IgD-negative memory B cell (primary cell): ENCODE measurements around the gene NME5. TPM values are rescaled to one million over a fixed set of nuclear protein-coding genes. Genes with fewer than 3 reads are reported as not detected.
"Not testable (repeated sequence)": the region's sequence is repeated elsewhere in the genome, so short reads cannot be mapped to it uniquely, and the experiment has no call there.

ENCODE experiments used
- H3K27ac Mint-ChIP-seq, 3 donors: one replicate each; pipeline ENCODE4 v1.8.0; 2020 to 2022; ENCODE audit warnings: mild to moderate bottlenecking in 3 of 3, mixed read lengths in 3 of 3, moderate library complexity in 1 of 3
- H3K27me3 Mint-ChIP-seq: one replicate; pipeline ENCODE4 v1.8.0; 2021; ENCODE audit warnings: mixed read lengths
- H3K36me3 Mint-ChIP-seq: one replicate; pipeline ENCODE4 v1.8.0; 2020; ENCODE audit warnings: mild to moderate bottlenecking, mixed read lengths
- H3K4me1 Mint-ChIP-seq, 3 donors: one replicate each; pipeline ENCODE4 v1.8.0; 2020 to 2022; ENCODE audit warnings: mixed read lengths in 3 of 3, mild to moderate bottlenecking in 1 of 3
- H3K4me3 Mint-ChIP-seq, 4 donors: one replicate each; pipeline ENCODE4 v1.8.0; 2020 to 2022; ENCODE audit warnings: mild to moderate bottlenecking in 4 of 4, mixed read lengths in 4 of 4, moderate library complexity in 3 of 4
- H3K9me3 Mint-ChIP-seq, 3 donors: one replicate each; pipeline ENCODE4 v1.8.0; 2020 to 2021; ENCODE audit warnings: mixed read lengths in 3 of 3, mild to moderate bottlenecking in 1 of 3
- polyA plus RNA-seq: library from polyadenylated mRNA; unstranded; fragments of 300-500 nt; fragmentation: Illumina TruSeq; gene quantifications from one replicate; pipeline ENCODE4 v1.2.3, GENCODE V29; 2021

Gene NME5
- polyA plus RNA-seq, 1 donor from 2014 or later, result not detected

DNA sequence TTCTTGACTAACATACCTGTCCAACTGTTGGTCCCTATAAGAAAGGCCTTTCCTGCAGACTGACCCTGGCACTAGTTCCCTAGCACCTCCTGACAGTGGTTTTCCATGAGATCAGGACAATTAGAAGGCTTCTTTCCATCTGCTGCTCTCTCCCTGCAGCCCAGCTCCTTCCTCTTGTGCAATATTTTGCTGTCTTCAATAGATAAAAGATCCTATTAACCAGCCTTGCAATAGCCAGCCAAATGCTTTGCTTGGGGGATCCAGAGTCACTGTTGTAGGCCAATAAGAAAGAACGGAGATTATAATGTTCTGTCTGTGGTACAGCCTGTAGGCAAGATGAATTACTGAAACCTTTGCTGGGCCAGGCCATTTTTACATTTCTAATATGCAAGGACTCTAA, 18.4 kb upstream of the NME5 start:
- peaks cover 16% of the 10 kb centered on the region for H3K36me3 Mint-ChIP-seq

GRCh38 chr5:138155977-138156376, 16.7 kb upstream of the NME5 start:
- not testable (repeated sequence) for H3K27ac Mint-ChIP-seq, H3K4me3 Mint-ChIP-seq
- H3K36me3 Mint-ChIP-seq, result peaks cover 15% of the 10 kb centered on the region

More for the DNA sequence above, 18.4 kb upstream of the NME5 start:
- Mint-ChIP-seq H3K27me3 (no peaks in the 10 kb centered on the region), H3K4me3 (no peak overlapping the region), H3K9me3 (no peaks in the 10 kb centered on the region), H3K27ac (no peak overlapping the region), H3K4me1 (no peaks in the 10 kb centered on the region)

DNA sequence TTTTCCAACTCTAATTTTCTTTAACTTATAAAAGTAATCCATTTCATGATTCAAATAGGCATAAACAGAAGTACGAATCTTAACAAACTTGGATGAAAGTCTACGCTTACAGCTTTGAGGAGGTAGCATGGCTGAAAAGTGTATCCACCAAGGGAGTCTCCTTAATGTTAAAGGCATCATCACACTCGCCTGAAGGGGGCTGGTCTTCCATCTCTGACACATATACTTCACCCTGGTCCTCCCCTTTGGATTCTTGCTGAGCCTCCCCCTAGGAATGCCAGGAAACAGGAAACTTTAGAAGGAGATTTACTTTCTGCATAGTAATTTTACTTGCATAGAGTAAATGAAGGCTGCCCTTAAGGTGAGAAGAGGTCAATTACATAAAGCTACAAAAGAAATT, 10.3 kb upstream of the NME5 start:
- H3K27me3 Mint-ChIP-seq, result no peaks in the 10 kb centered on the region
- H3K27ac Mint-ChIP-seq, result no peak overlapping the region
- no peaks in the 10 kb centered on the region for H3K36me3 Mint-ChIP-seq
- H3K9me3 Mint-ChIP-seq, result no peaks in the 10 kb centered on the region
- H3K4me3 Mint-ChIP-seq, result no peak overlapping the region
- H3K4me1 Mint-ChIP-seq, result no peaks in the 10 kb centered on the region

More at GRCh38 chr5:138155977-138156376, 16.7 kb upstream of the NME5 start:
- not testable (repeated sequence) for H3K27me3 Mint-ChIP-seq, H3K4me1 Mint-ChIP-seq, H3K9me3 Mint-ChIP-seq

GRCh38 chr5:138148811-138149210, 9.6 kb upstream of the NME5 start:
- H3K36me3 Mint-ChIP-seq, result no peaks in the 10 kb centered on the region
- no peak overlapping the region for H3K4me3 Mint-ChIP-seq
- H3K27me3 Mint-ChIP-seq, result no peaks in the 10 kb centered on the region
- H3K9me3 Mint-ChIP-seq, result no peaks in the 10 kb centered on the region
- no peak overlapping the region for H3K27ac Mint-ChIP-seq
- no peaks in the 10 kb centered on the region for H3K4me1 Mint-ChIP-seq

DNA sequence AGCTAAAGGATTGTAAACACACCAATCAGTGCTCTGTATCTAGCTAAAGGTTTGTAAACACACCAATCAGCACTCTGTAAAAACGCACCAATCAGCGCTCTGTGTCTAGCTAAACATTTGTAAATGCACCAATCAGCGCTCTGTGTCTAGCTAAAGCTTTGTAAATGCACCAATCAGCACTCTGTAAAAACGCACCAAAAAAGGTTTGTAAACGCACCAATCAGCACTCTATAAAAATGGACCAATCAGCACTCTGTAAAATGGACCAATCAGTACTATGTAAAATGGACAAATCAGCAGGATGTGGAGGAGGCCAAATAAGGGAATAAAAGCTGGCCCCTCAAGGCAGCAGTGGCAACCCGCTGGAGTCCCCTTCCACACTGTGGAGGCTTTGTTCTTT, 4.3 kb upstream of the NME5 start:
- H3K4me1 Mint-ChIP-seq, H3K9me3 Mint-ChIP-seq, H3K4me3 Mint-ChIP-seq, H3K27ac Mint-ChIP-seq, H3K36me3 Mint-ChIP-seq, H3K27me3 Mint-ChIP-seq: not testable (repeated sequence)

DNA sequence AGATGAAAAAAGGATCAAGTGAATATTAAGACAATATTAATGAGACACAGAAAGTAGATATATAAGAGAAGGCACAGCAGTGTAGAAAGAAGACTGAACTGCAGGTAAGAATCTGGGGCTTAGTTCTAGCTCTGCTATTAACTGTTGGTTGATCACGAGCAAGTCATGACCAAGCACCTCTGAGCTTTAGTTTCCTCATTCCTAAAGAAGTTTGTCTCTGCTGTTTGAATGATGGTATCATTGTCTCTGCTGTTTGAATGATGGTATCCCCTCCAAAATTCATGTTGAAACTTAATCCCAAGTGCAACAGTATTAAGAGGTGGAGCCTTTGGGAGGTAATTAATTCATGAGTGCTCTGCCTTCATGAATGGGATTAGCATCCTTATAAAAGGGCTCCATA, 2.5 kb upstream of the NME5 start:
- H3K36me3 Mint-ChIP-seq, result peaks cover 1% of the 10 kb centered on the region

DNA sequence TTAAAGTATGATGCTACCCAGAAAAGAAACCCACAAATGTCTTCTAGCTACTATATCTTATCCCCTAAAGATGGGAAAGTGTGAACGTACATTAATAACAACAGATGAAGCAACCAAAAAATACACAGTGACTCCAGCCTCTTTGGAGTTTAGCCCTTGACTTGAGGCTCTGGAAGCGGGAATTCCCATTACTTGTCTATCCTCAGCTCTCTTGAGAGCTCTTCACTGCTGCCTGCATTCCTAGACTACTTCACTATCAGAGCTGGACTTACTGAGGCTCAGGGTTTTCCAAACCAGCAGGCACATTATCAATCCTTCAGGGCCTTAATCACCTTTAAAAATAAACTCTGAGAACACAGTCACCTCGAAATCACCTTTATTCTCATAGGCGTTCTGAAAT, 1.0 kb upstream of the NME5 start:
- Mint-ChIP-seq H3K27ac (no peak overlapping the region), H3K4me3 (peak overlapping the region in 1 of 4 donors; percentile 9), H3K36me3 (peaks cover 1% of the 10 kb centered on the region), H3K27me3 (peaks cover 3% of the 10 kb centered on the region), H3K4me1 (peaks cover 0 to 8% (median 2%) of the 10 kb centered on the region in 3 donors), H3K9me3 (no peaks in the 10 kb centered on the region)

More for the DNA sequence above, 2.5 kb upstream of the NME5 start:
- Mint-ChIP-seq H3K4me3 (no peak overlapping the region), H3K27me3 (peaks cover 3% of the 10 kb centered on the region), H3K4me1 (peaks cover 0 to 8% (median 2%) of the 10 kb centered on the region in 3 donors), H3K27ac (no peak overlapping the region), H3K9me3 (no peaks in the 10 kb centered on the region)

DNA sequence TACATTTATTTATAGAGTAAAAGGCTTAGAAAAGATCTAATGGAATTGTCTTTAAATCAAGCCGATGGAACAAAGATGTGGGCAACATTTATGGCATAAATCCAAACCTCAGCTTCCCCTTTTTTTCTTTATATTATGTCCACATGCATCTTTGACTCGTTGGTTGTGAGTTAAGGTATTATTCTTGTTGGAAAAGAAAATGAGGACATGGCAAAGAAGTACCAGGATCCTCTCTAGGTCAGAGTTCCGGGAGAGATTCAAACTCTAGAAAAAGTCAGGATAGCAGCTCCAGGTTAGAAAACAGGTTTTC, 508 bp upstream of the NME5 start:
- no peak overlapping the region for H3K27ac Mint-ChIP-seq
- H3K9me3 Mint-ChIP-seq, result no peaks in the 10 kb centered on the region
- H3K4me1 Mint-ChIP-seq, result peaks cover 0 to 8% (median 2%) of the 10 kb centered on the region in 3 donors
- H3K27me3 Mint-ChIP-seq, result peaks cover 3% of the 10 kb centered on the region
- H3K36me3 Mint-ChIP-seq, result peaks cover 1% of the 10 kb centered on the region
- peak overlapping the region in 1 of 4 donors; percentile 65 for H3K4me3 Mint-ChIP-seq

DNA sequence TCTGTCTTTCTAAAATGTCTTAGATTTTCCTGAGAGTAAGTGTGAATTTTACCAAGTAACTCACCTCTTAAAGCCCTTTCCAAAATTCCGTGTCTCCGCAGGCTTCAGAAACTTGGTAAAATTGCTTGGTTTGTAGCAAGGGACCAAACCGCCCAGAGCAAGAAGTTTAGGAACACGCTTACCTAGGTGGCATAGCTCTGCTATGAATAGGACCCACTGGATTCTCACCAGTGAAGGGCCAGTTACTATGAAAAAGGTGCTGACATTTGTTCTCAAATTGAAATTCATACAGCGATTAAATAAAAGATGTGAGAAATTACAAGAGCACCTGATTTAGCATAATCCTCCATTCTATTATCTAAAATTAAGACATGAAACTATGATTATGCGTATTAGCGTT, 6.7 kb downstream of the NME5 start:
- no peak overlapping the region for H3K27ac Mint-ChIP-seq
- H3K36me3 Mint-ChIP-seq, result no peaks in the 10 kb centered on the region
- H3K4me3 Mint-ChIP-seq, result peak overlapping the region in 2 of 4 donors; percentile 72 to 83
- H3K9me3 Mint-ChIP-seq, result no peaks in the 10 kb centered on the region
- no peaks in the 10 kb centered on the region for H3K27me3 Mint-ChIP-seq
- H3K4me1 Mint-ChIP-seq, result peaks cover 0 to 4% (median 2%) of the 10 kb centered on the region in 3 donors

- no peaks in the 10 kb centered on the region for H3K27me3 Mint-ChIP-seq
- peaks cover 0 to 4% (median 2%) of the 10 kb centered on the region in 3 donors for H3K4me1 Mint-ChIP-seq
- no peaks in the 10 kb centered on the region for H3K9me3 Mint-ChIP-seq
- H3K27ac Mint-ChIP-seq, result no peak overlapping the region
- H3K36me3 Mint-ChIP-seq, result no peaks in the 10 kb centered on the region
- no peak overlapping the region for H3K4me3 Mint-ChIP-seq
Observed at GRCh38 chr5:138129347-138129746, 9.9 kb downstream of the NME5 start.

- Mint-ChIP-seq H3K4me3 (no peak overlapping the region), H3K36me3 (no peaks in the 10 kb centered on the region), H3K27me3 (peaks cover 2% of the 10 kb centered on the region), H3K4me1 (peaks cover 0 to 2% (median under 1%) of the 10 kb centered on the region in 3 donors), H3K27ac (no peak overlapping the region), H3K9me3 (no peaks in the 10 kb centered on the region)
Observed at GRCh38 chr5:138128334-138128733, 10.9 kb downstream of the NME5 start.

DNA sequence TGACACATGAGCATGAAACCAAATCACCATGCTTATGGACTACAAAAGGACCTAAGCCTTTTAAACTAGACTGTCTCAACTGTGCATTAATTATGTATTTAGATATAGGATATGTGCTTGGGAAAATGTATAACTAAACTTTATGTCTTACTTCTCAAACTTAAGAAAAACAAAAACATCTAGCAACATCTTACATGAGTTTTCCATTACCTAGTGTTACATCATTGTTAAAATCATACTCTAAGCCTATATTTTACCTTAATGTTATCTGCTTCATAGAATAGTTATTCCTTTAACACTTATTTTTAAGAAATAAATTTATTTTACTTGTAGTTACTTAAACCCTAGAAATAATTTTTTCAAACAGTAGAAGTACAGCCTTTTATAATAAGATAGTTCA, 24.0 kb downstream of the NME5 start:
- H3K36me3 Mint-ChIP-seq, result no peaks in the 10 kb centered on the region
- no peak overlapping the region for H3K27ac Mint-ChIP-seq
- no peak overlapping the region for H3K4me3 Mint-ChIP-seq
- no peaks in the 10 kb centered on the region for H3K4me1 Mint-ChIP-seq
- peaks cover 2% of the 10 kb centered on the region for H3K27me3 Mint-ChIP-seq
- no peaks in the 10 kb centered on the region for H3K9me3 Mint-ChIP-seq

DNA sequence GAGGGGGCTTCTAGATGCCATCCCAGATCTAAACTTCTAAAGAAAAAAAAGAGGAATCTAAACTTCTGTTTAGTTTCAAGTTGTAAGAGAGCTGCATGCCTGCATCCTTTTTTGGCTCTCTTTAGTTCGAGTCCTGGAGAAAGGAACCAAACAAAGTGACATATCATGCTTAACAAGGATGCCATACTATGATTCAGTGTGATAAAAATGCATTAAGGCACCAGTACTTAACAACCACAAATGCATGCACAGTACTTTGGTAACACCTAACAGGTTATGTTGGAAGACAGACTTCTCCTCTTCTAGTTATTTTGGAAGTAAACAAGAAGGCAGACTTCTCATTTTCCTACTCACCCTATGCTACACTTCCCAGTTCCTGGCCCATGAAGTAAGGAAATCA, 27.3 kb downstream of the NME5 start:
- Mint-ChIP-seq H3K4me1 (no peaks in the 10 kb centered on the region), H3K9me3 (no peaks in the 10 kb centered on the region), H3K4me3 (no peak overlapping the region), H3K27me3 (peaks cover 2% of the 10 kb centered on the region), H3K27ac (no peak overlapping the region), H3K36me3 (no peaks in the 10 kb centered on the region)

GRCh38 chr5:138111181-138111580, 28.0 kb downstream of the NME5 start:
- Mint-ChIP-seq H3K27me3 (peaks cover 2% of the 10 kb centered on the region), H3K9me3 (no peaks in the 10 kb centered on the region), H3K27ac (no peak overlapping the region), H3K4me3 (no peak overlapping the region), H3K4me1 (no peaks in the 10 kb centered on the region), H3K36me3 (no peaks in the 10 kb centered on the region)

GRCh38 chr5:138110266-138110963, 28.8 kb downstream of the NME5 start:
- Mint-ChIP-seq H3K4me3 (no peak overlapping the region), H3K36me3 (no peaks in the 10 kb centered on the region), H3K4me1 (no peaks in the 10 kb centered on the region), H3K27me3 (peaks cover 4% of the 10 kb centered on the region), H3K27ac (no peak overlapping the region), H3K9me3 (no peaks in the 10 kb centered on the region)

GRCh38 chr5:138109463-138110265, 29.6 kb downstream of the NME5 start:
- Mint-ChIP-seq H3K27me3 (peaks cover 4% of the 10 kb centered on the region), H3K4me3 (no peak overlapping the region), H3K9me3 (no peaks in the 10 kb centered on the region), H3K36me3 (no peaks in the 10 kb centered on the region), H3K27ac (peak overlapping the region in 1 of 3 donors; percentile 20), H3K4me1 (no peaks in the 10 kb centered on the region)
